Measurements from ENCODE around the gene LAMC1. TPM values are rescaled to one million over a fixed set of nuclear protein-coding genes. Genes with fewer than 3 reads are reported as not detected.

The LAMC1 gene
- total RNA-seq, 1 donor from 2014 or later: 449 TPM

DNA sequence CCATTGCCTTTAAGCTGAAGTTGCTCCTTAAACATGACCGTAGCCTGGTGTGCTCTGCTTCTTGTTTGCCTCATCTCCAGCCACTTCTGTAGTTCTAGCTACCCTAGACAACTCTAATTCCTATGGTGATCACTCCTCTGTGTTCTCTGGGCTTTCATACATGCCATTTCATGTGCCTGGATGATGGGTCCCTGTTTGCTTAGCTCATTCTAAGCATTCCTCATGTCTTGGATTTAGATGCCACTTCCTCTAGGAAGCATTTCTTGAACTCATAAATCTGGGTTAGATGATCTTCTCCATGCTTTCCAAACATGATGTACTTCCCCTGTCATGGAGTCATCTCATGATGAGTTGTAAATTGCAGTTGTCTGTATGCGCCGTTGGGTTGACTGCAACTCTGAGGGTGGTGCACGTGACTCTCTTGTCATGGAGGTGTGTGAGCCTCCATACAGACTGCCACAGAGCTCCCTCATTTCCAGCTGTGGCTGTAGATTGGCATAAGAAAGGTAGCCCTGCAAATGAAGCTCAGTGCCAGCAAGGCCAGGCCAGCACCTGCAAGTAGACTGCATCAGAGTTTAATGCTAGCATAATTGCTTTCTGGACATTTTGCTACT lies 77.2 kb downstream of the LAMC1 start:
- Mint-ChIP-seq H3K9me3 (ENCODE audit: low read depth) (no peaks in the 10 kb centered on the region), H3K4me3 (ENCODE audit: unreplicated experiment) (no peak overlapping the region), H3K36me3 (ENCODE audit: low read depth) (peaks cover 10% of the 10 kb centered on the region), H3K4me1 (ENCODE audit: low read depth) (peaks cover 8% of the 10 kb centered on the region), H3K27ac (ENCODE audit: unreplicated experiment) (no peak overlapping the region), H3K27me3 (ENCODE audit: low read depth) (no peaks in the 10 kb centered on the region)
- no peak for DNase-seq (ENCODE audit: low spot score)
- TF ChIP-seq, protein P1, sequence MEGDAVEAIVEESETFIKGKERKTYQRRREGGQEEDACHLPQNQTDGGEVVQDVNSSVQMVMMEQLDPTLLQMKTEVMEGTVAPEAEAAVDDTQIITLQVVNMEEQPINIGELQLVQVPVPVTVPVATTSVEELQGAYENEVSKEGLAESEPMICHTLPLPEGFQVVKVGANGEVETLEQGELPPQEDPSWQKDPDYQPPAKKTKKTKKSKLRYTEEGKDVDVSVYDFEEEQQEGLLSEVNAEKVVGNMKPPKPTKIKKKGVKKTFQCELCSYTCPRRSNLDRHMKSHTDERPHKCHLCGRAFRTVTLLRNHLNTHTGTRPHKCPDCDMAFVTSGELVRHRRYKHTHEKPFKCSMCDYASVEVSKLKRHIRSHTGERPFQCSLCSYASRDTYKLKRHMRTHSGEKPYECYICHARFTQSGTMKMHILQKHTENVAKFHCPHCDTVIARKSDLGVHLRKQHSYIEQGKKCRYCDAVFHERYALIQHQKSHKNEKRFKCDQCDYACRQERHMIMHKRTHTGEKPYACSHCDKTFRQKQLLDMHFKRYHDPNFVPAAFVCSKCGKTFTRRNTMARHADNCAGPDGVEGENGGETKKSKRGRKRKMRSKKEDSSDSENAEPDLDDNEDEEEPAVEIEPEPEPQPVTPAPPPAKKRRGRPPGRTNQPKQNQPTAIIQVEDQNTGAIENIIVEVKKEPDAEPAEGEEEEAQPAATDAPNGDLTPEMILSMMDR (IDR thresholded peaks at IDR 0.05): no peak

DNA sequence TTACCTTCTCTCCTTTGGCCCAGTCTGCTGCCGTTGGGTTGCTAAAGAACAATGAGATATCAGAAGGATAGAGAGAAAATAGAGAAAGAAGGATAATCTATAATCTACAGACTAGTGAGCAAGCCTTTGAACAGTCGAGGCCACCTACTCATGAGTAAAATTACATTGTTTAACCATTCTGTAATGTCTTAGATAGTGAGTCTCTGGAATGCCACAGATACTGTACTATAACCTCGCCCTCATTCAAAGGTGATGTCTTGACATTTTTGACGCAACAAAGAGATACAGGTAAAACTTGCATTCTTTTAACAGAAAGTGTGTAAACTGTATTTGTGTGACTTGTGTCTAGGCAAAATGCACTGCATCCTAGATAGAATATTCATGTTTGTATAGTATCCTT lies 77.9 kb downstream of the LAMC1 start:
- TF ChIP-seq, protein P1 (IDR thresholded peaks at IDR 0.05): no peak
- H3K27ac Mint-ChIP-seq (ENCODE audit: unreplicated experiment): no peak overlapping the region

DNA sequence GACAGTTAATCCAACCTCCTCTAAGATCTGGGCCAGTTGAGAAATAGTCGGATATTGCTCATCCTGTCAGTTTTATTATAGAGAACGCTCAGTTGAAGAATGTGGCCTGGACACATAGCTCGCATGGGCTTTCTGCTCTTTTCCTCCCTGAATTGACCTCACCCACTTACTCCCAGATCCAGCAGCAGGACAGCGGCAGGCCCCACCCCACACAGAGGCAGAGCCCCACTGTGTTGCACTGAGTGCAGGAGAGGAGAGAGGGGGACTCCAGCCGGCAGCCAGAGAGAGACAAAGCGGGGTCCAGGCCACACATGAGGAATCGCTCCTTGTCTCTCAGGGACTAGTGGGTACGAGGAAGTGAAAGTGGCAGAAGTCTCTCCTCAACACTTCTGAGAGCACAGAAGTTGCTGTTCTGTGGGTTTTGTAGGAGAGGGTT lies 78.6 kb downstream of the LAMC1 start:
- Mint-ChIP-seq H3K27me3 (ENCODE audit: low read depth) (no peaks in the 10 kb centered on the region), H3K9me3 (ENCODE audit: low read depth) (no peaks in the 10 kb centered on the region), H3K4me3 (ENCODE audit: unreplicated experiment) (no peak overlapping the region), H3K27ac (ENCODE audit: unreplicated experiment) (peak overlapping the region; percentile 23), H3K4me1 (ENCODE audit: low read depth) (peaks cover 22% of the 10 kb centered on the region), H3K36me3 (ENCODE audit: low read depth) (peaks cover 12% of the 10 kb centered on the region)
- TF ChIP-seq, protein P1 (IDR thresholded peaks at IDR 0.05): no peak
- no peak for DNase-seq (ENCODE audit: low spot score)

More for the DNA sequence above, 77.9 kb downstream of the LAMC1 start:
- Mint-ChIP-seq H3K4me3 (ENCODE audit: unreplicated experiment) (no peak overlapping the region), H3K36me3 (ENCODE audit: low read depth) (peaks cover 12% of the 10 kb centered on the region), H3K9me3 (ENCODE audit: low read depth) (no peaks in the 10 kb centered on the region), H3K4me1 (ENCODE audit: low read depth) (peaks cover 14% of the 10 kb centered on the region), H3K27me3 (ENCODE audit: low read depth) (no peaks in the 10 kb centered on the region)
- DNase-seq (ENCODE audit: low spot score): no peak

DNA sequence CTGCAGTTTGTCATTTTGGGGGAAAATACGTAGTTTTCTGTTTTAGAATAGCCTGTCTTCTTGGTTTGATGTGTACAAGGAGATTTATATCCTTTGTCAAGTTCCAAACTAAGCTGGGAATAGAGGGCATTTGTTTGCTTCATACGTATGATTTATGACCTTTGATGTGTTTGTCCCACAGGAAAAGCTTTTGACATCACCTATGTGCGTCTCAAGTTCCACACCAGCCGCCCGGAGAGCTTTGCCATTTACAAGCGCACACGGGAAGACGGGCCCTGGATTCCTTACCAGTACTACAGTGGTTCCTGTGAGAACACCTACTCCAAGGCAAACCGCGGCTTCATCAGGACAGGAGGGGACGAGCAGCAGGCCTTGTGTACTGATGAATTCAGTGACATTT lies 79.9 kb downstream of the LAMC1 start:
- Mint-ChIP-seq H3K9me3 (ENCODE audit: low read depth) (no peaks in the 10 kb centered on the region), H3K27ac (ENCODE audit: unreplicated experiment) (no peak overlapping the region), H3K4me3 (ENCODE audit: unreplicated experiment) (no peak overlapping the region), H3K27me3 (ENCODE audit: low read depth) (no peaks in the 10 kb centered on the region), H3K36me3 (ENCODE audit: low read depth) (peaks cover 15% of the 10 kb centered on the region), H3K4me1 (ENCODE audit: low read depth) (peaks cover 27% of the 10 kb centered on the region)
- TF ChIP-seq, protein P1 (IDR thresholded peaks at IDR 0.05): no peak
- DNase-seq (ENCODE audit: low spot score): no peak

DNA sequence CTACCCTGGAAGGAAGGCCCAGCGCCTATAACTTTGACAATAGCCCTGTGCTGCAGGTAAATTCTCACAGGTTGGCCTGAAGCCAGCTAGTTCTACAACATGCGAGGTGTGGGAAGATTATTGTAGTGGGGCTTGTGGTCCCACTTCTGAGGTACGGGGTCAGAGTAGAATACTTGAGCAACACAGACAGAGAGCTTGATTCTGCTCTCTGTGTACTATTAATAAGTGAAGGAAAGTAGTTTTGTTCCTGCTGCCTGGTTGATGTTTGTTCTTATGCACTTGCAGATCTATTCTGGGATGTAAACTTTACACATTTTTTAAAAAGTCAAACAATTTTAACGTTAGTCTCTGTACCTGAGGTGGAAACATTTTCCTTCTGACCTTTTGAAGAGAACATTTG lies 80.4 kb downstream of the LAMC1 start:
- H3K4me1 Mint-ChIP-seq (ENCODE audit: low read depth): peaks cover 27% of the 10 kb centered on the region
- H3K9me3 Mint-ChIP-seq (ENCODE audit: low read depth): no peaks in the 10 kb centered on the region
- no peaks in the 10 kb centered on the region for H3K27me3 Mint-ChIP-seq (ENCODE audit: low read depth)
- no peak for DNase-seq (ENCODE audit: low spot score)
- H3K36me3 Mint-ChIP-seq (ENCODE audit: low read depth): peaks cover 16% of the 10 kb centered on the region
- H3K27ac Mint-ChIP-seq (ENCODE audit: unreplicated experiment): no peak overlapping the region
- TF ChIP-seq, protein P1 (IDR thresholded peaks at IDR 0.05): no peak
- no peak overlapping the region for H3K4me3 Mint-ChIP-seq (ENCODE audit: unreplicated experiment)

Data from chondrocyte (in vitro differentiated cells).